Cardiac muscle cell (in vitro differentiated cells and primary cell): ENCODE results near the gene SPATA6L. TPM values are rescaled to one million over a fixed set of nuclear protein-coding genes. Genes with fewer than 3 reads are reported as not detected.
A peak's percentile ranks its signal among the peaks of the same experiment; 100 is the strongest.

Source experiments
- DNase-seq, 2 donors: peaks; one replicate each; pipeline versions ENCODE4 v3.0.0 to v3.0.0-alpha.2; 2010 to 2017; ENCODE audit warnings: low read depth in 1 of 2, low spot score in 1 of 2
- H3K27ac ChIP-seq: fragments of 200-600 bp; sonication (generic); 2 replicates; pipeline ENCODE4 v1.5.1; 2016
- H3K27me3 ChIP-seq: fragments of 200-600 bp; sonication (generic); 2 replicates; pipeline ENCODE4 v1.6.0; 2016; ENCODE audit warnings: control low read depth
- H3K36me3 ChIP-seq: fragments of 200-600 bp; sonication (generic); 2 replicates; pipeline ENCODE4 v1.5.1; 2016; ENCODE audit warnings: control low read depth
- H3K4me1 ChIP-seq: fragments of 200-600 bp; sonication (generic); 2 replicates; pipeline ENCODE4 v1.8.1; 2017; ENCODE audit warnings: low read depth, mild to moderate bottlenecking, mixed run types
- H3K4me3 ChIP-seq: fragments of 200-600 bp; sonication (generic); 2 replicates; pipeline ENCODE4 v1.5.1; 2016; ENCODE audit warnings: mild to moderate bottlenecking
- H3K9me3 ChIP-seq: fragments of 200-600 bp; sonication (generic); 2 replicates; pipeline ENCODE4 v1.5.1; 2017; ENCODE audit warnings: low read depth, mild to moderate bottlenecking, control low read depth
- CTCF ChIP-seq: IDR thresholded peaks from 2 replicates; pipeline ENCODE4 v1.5.1; 2012; ENCODE audit warnings: low read depth, mild to moderate bottlenecking, low read length
- polyA plus RNA-seq: library from polyadenylated mRNA; unstranded; fragments of >200 nt; fragmentation: Nextera tagmentation; extraction: Ambion mirVana; gene quantifications from 2 replicates; pipeline ENCODE4 v1.2.1, GENCODE V29; 2016
- total RNA-seq: library from RNA; depleted of rRNA; stranded (reverse); fragments of >200 nt; gene quantifications from 2 replicates; pipeline ENCODE4 v1.2.3, GENCODE V29; 2016

The SPATA6L gene
- total and polyA plus RNA-seq, 2 experiments from 2014 or later = 0.63 to 1.3 TPM

DNA sequence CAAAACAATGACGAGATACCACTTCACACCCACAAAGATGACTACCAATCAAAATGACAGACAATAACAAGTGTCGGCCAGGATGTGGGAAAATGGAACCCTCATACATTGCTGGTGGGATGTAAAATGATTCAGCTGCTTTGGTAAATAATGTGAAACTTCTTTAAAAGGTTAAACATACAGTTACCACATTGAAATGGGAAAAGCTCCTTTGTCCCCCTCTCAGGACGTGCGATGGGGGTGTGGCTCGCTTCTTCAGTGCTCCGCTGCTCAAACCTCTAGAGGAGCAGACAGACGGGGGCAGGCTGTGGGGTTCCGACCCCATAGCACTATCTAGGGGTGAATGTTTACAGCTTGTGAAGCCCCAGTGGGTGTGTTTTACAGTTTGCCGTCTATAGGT is 12.2 kb downstream of the SPATA6L start:
- H3K27ac ChIP-seq = no peak overlapping the region
- no peak for DNase-seq
- no peak for TF ChIP-seq CTCF
- no peaks in the 10 kb centered on the region for H3K9me3 ChIP-seq
- H3K4me1 ChIP-seq = no peaks in the 10 kb centered on the region
- no peaks in the 10 kb centered on the region for H3K36me3 ChIP-seq
- H3K27me3 ChIP-seq = no peaks in the 10 kb centered on the region
- no peak overlapping the region for H3K4me3 ChIP-seq

DNA sequence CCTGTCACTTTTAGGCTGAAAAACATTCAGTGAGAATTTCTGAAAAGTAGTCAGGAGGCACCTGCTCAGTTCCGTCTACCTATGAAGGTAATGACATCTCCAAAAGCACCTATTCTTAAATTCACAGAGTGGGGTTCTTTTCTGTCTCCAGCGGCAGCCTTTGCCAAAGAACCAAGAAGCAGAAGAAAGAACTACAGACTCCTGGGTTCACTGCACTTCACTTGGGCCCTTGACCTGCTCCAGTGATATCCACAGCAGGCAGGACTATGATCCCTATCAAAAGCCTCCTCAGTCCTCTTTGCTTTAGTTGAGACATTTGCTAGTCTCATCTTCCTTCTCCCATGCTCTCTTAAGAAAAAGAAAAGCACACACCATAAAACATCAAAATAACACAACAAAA is 23.9 kb downstream of the SPATA6L start:
- Histone ChIP-seq H3K4me3 (no peak overlapping the region), H3K27me3 (no peaks in the 10 kb centered on the region), H3K4me1 (no peaks in the 10 kb centered on the region), H3K27ac (no peak overlapping the region), H3K9me3 (no peaks in the 10 kb centered on the region), H3K36me3 (no peaks in the 10 kb centered on the region)
- DNase-seq = no peak
- TF ChIP-seq CTCF = no peak

DNA sequence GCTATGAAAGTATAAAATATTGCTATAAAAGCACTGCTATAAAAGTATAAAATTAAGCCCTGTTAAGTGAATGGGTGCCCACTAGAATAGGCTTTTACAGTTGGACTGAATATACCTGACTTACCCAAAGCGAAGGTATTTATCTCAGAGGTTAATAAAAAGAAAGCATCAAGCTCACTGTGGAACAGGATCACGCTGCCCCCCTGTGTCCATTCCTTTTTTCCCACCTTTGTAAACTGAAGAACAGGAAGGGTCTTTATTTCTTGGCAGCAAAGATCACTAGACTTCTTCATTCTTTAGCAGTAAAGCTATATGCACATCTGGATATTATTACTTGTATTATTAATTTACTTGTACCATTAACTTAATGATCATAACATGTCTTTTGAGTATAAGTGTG is 26.3 kb downstream of the SPATA6L start:
- peak; percentile 29 to 46 for DNase-seq
- H3K4me1 ChIP-seq = no peaks in the 10 kb centered on the region

DNA sequence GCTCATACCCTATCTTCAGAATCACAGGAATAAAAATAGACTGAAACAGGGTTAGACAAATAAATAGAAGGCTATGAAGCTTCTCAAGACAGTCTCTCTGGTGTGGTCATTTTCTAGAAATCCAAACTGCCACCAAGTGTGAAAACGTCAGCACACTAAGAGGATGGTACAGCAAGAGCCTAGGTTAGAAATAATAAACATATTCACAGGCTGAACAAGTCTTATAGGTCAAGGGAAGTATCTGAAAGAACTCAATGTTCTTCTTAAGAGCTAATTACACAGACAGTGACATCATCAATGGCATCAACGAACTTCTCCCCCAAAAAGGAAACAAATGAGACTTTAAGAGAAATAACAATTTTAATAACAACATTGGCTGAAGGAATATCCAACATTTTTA is 26.9 kb downstream of the SPATA6L start:
- no peaks in the 10 kb centered on the region for H3K9me3 ChIP-seq
- no peaks in the 10 kb centered on the region for H3K27me3 ChIP-seq
- no peak for DNase-seq
- no peak overlapping the region for H3K27ac ChIP-seq
- H3K4me1 ChIP-seq = no peaks in the 10 kb centered on the region
- H3K36me3 ChIP-seq = no peaks in the 10 kb centered on the region
- H3K4me3 ChIP-seq = no peak overlapping the region
- TF ChIP-seq CTCF = no peak

More for the DNA sequence above, 26.3 kb downstream of the SPATA6L start:
- TF ChIP-seq CTCF = peak; percentile 54
- Histone ChIP-seq H3K27ac (no peak overlapping the region), H3K9me3 (no peaks in the 10 kb centered on the region), H3K4me3 (no peak overlapping the region), H3K27me3 (no peaks in the 10 kb centered on the region), H3K36me3 (no peaks in the 10 kb centered on the region)

DNA sequence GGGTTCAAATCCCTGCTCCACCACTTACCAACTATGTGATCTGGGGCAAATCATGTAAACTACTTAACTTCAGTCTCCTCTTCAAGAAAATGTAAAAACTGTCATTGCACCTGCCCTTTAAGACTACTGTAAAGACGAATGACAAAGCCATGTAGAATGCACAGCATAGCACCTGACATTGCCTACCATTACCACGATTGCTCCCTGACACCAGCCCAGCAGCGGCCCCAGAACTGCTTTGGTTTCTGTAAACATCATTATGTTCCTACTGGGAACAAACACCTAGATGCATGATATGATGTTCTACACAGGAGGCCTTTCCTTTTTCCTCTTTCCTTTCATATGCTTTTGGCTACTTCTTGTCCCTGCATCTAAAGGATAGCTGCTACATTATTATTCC is 27.3 kb downstream of the SPATA6L start:
- Histone ChIP-seq H3K9me3 (no peaks in the 10 kb centered on the region), H3K4me1 (no peaks in the 10 kb centered on the region), H3K27ac (no peak overlapping the region), H3K36me3 (no peaks in the 10 kb centered on the region), H3K27me3 (no peaks in the 10 kb centered on the region), H3K4me3 (no peak overlapping the region)
- TF ChIP-seq CTCF = no peak
- DNase-seq = no peak

DNA sequence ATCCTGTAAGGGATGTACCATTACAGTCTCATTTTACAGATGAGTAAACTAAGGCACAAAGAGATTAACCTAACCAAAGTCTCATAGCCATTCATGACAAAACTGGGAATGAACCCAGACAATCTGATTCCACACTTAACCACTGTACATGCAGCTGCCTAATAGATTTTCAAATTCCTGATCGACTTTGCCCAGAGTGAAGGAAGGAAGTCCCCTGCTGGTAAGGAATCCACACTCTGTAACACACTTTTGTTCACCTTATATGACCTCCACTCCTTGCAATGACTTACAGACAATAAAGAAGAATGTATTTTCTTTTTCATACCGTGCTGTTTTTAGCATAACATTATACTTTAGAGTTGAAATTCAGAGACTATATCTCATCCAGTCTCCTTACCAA is 35.4 kb downstream of the SPATA6L start:
- Histone ChIP-seq H3K4me3 (no peak overlapping the region), H3K36me3 (no peaks in the 10 kb centered on the region)

More for the DNA sequence above, 35.4 kb downstream of the SPATA6L start:
- no peaks in the 10 kb centered on the region for H3K4me1 ChIP-seq
- H3K9me3 ChIP-seq = no peaks in the 10 kb centered on the region
- no peaks in the 10 kb centered on the region for H3K27me3 ChIP-seq
- DNase-seq = peak in 1 of 2 donors; percentile 6
- no peak for TF ChIP-seq CTCF
- H3K27ac ChIP-seq = no peak overlapping the region
